Ishikawa (cell line): ENCODE data around the gene OR10G7.

Experiments
- CEBPB ChIP-seq: IDR thresholded peaks from 2 replicates; pipeline ENCODE4 v1.6.1; 2012
- CREB1 ChIP-seq: IDR thresholded peaks from 2 replicates; pipeline ENCODE4 v1.6.1; 2012; ENCODE audit warnings: low read depth
- EGR1 ChIP-seq: IDR thresholded peaks from 2 replicates; pipeline ENCODE4 v1.6.1; 2012
- EP300 ChIP-seq: IDR thresholded peaks from 2 replicates; pipeline ENCODE4 v1.6.1; 2012; ENCODE audit warnings: borderline replicate concordance
- FOXM1 ChIP-seq: IDR thresholded peaks from 2 replicates; pipeline ENCODE4 v1.6.1; 2012; ENCODE audit warnings: low read depth, borderline replicate concordance
- NFIC ChIP-seq: IDR thresholded peaks from 2 replicates; pipeline ENCODE4 v1.6.1; 2012
- RAD21 ChIP-seq: IDR thresholded peaks from 2 replicates; pipeline ENCODE4 v1.6.1; 2012; ENCODE audit warnings: low read depth
- TAF1 ChIP-seq: IDR thresholded peaks from 2 replicates; pipeline ENCODE4 v1.6.1; 2012; ENCODE audit warnings: low read depth, mild to moderate bottlenecking
- TCF12 ChIP-seq: IDR thresholded peaks from 2 replicates; pipeline ENCODE4 v1.6.1; 2012; ENCODE audit warnings: low read depth
- TEAD4 ChIP-seq: IDR thresholded peaks from 2 replicates; pipeline ENCODE4 v1.6.1; 2012
- YY1 ChIP-seq: IDR thresholded peaks from 2 replicates; pipeline ENCODE4 v1.6.1; 2012; ENCODE audit warnings: low read depth
- ZBTB7A ChIP-seq: IDR thresholded peaks from 2 replicates; pipeline ENCODE4 v1.6.1; 2012; ENCODE audit warnings: low read depth
- TF ChIP-seq, protein P1 (sequence below): IDR thresholded peaks from 2 replicates; pipeline ENCODE4 v1.6.1; 2012
- TF ChIP-seq, protein P2 (sequence below): IDR thresholded peaks from 2 replicates; pipeline ENCODE4 v1.6.1; 2012; ENCODE audit warnings: low read depth, mild to moderate bottlenecking
- TF ChIP-seq, protein P3 (sequence below): IDR thresholded peaks from 2 replicates; pipeline ENCODE4 v1.6.1; 2012

OR10G7 gene, protein sequence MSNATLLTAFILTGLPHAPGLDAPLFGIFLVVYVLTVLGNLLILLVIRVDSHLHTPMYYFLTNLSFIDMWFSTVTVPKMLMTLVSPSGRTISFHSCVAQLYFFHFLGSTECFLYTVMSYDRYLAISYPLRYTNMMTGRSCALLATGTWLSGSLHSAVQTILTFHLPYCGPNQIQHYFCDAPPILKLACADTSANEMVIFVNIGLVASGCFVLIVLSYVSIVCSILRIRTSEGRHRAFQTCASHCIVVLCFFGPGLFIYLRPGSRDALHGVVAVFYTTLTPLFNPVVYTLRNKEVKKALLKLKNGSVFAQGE

DNA sequence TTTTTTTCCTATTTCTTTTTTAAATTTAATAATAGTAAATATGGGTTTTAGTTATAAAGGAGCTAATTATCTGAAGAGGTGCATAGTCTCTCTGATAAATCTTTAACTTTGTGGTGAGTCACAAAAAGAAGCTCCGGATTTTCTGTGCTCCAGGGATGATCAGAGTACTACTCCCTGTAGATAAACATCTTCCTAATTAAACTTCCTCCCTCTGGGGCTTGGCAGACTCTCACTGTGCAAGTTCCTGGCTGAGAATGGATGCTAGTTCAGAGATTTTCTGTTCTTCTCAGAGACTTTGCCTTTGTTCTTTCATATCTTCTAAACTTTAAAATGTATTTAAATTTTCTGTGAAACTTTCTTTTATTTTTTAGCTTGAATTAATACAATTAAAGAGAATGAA lies at the start of gene OR10G7:
TSS of gene OR10G7 (minus strand) at position 72 of the 400 bp plus-strand sequence. CDS start 2,324 bp downstream, outside the sequence.
- TF ChIP-seq EGR1 (no peak), YY1 (no peak), CEBPB (no peak), TAF1 (no peak), TEAD4 (no peak), ZBTB7A (no peak), CREB1 (no peak), EP300 (no peak), RAD21 (no peak), FOXM1 (no peak), NFIC (no peak)
- TF ChIP-seq, protein P1, sequence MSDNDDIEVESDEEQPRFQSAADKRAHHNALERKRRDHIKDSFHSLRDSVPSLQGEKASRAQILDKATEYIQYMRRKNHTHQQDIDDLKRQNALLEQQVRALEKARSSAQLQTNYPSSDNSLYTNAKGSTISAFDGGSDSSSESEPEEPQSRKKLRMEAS, result no peak
- TF ChIP-seq, protein P2, sequence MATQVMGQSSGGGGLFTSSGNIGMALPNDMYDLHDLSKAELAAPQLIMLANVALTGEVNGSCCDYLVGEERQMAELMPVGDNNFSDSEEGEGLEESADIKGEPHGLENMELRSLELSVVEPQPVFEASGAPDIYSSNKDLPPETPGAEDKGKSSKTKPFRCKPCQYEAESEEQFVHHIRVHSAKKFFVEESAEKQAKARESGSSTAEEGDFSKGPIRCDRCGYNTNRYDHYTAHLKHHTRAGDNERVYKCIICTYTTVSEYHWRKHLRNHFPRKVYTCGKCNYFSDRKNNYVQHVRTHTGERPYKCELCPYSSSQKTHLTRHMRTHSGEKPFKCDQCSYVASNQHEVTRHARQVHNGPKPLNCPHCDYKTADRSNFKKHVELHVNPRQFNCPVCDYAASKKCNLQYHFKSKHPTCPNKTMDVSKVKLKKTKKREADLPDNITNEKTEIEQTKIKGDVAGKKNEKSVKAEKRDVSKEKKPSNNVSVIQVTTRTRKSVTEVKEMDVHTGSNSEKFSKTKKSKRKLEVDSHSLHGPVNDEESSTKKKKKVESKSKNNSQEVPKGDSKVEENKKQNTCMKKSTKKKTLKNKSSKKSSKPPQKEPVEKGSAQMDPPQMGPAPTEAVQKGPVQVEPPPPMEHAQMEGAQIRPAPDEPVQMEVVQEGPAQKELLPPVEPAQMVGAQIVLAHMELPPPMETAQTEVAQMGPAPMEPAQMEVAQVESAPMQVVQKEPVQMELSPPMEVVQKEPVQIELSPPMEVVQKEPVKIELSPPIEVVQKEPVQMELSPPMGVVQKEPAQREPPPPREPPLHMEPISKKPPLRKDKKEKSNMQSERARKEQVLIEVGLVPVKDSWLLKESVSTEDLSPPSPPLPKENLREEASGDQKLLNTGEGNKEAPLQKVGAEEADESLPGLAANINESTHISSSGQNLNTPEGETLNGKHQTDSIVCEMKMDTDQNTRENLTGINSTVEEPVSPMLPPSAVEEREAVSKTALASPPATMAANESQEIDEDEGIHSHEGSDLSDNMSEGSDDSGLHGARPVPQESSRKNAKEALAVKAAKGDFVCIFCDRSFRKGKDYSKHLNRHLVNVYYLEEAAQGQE, result no peak

DNA sequence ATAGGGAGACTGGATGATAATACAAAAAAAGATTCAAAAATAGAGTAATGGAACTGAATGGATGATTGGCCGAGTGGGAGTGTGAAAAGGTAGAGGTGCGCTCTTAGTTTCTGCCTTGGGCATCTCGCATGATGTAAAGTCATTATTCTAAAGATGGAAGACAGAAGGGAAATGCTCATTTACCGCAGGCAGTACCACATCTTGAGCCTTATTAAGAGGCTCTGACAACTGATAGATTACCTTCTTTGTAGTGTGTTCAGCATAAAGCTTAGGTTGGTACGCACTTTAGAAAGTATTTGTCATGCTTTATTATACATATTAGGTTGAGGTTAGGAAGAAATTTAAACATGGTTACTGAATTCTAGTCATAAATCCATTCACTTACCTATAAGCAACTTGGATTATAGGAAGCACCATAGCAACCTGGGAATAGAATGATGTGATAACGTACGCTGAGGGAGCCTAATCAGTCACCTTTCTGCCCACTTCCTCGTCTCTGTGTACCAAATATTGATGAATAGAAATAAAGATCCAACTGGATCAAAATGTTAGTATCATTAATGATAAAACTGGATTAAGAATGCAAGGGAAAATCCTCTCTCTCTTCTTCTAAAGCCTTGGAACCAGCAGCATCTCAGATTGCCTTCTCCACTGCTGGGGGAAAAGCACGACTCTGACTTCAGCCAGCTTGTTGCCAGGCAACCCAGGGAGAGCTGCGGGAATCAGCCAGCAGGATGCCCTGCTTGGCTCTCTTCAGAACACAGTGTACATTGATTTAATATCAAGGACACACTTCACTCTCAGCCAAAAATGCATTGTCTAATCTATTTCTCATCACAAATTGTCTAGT lies 45.1 kb upstream of the OR10G7 start:
- TF ChIP-seq EP300 (no peak), CEBPB (no peak), FOXM1 (no peak), YY1 (no peak), EGR1 (no peak), RAD21 (no peak), TAF1 (no peak)

DNA sequence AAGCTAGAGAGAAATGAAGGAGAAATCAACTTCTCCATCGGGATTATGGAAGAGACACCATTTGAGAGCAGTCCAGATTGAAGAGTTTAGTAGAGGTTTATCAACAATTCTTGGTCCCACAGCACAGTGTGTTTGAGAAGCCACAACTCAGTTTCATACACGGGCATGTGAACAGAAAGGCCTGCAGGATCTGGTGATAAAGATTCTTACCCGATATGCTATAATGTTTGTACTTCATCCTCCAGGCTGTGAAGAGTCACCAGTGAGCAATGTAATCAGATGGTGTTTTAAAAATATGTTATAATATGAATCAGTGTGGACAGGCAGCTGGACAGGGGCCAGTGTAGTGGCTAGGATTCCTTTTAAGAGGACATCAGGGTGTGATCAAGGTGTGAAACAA lies 44.5 kb upstream of the OR10G7 start:
- TF ChIP-seq NFIC (no peak), FOXM1 (no peak), YY1 (no peak), EP300 (no peak), TAF1 (no peak), ZBTB7A (no peak), TEAD4 (no peak)
- TF ChIP-seq, protein P3, sequence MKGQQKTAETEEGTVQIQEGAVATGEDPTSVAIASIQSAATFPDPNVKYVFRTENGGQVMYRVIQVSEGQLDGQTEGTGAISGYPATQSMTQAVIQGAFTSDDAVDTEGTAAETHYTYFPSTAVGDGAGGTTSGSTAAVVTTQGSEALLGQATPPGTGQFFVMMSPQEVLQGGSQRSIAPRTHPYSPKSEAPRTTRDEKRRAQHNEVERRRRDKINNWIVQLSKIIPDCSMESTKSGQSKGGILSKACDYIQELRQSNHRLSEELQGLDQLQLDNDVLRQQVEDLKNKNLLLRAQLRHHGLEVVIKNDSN, result no peak
- TF ChIP-seq, protein P2, result no peak

DNA sequence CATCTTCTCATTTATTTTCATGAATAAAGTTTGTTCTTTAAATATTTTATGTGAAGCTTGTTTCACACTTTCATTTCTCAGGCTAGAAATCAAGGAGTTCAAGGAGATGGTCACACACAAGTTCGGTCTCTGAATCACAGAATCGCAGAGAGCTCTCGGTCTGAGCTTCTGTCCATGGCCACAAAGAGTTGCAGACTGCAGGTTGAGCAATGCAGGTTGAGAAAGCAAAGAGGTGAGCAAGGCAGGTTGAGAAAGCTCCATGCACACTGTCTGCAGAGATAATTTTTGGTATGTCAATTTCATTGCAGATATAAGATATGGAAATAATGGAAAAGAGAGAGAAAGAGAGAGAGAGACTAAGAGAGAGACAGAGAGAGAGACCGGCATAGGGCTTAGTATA lies 41.2 kb upstream of the OR10G7 start:
- TF ChIP-seq FOXM1, result no peak
- TF ChIP-seq, protein P1, result no peak
- TF ChIP-seq, protein P3, result no peak
- no peak for TF ChIP-seq TCF12
- no peak for TF ChIP-seq EGR1
- TF ChIP-seq, protein P2, result no peak
